Fibroblast of the aortic adventitia (primary cell): ENCODE measurements around the gene SMIM27. TPM values are rescaled to one million over a fixed set of nuclear protein-coding genes. Genes with fewer than 3 reads are reported as not detected.

Experiments
- DNase-seq: peaks from one replicate; pipeline ENCODE4 v3.0.0-alpha.2; 2010; ENCODE audit warnings: low read depth
- H3K4me3 ChIP-seq: 2 replicates; pipeline ENCODE4 v1.5.1; 2011; ENCODE audit warnings: low read depth, mild to moderate bottlenecking, control low read depth, low read length, moderate library complexity
- CTCF ChIP-seq: IDR thresholded peaks from 2 replicates; pipeline ENCODE4 v1.5.1; 2011; ENCODE audit warnings: mild to moderate bottlenecking, low read length, control low read depth, inconsistent platforms; ENCODE audit not compliant: insufficient read depth
- total RNA-seq: library from RNA; depleted of rRNA; stranded (reverse); fragments of >200 nt; gene quantifications from 2 replicates; pipeline ENCODE4 v1.2.3, GENCODE V29; 2012; ENCODE audit warnings: low replicate concordance

SMIM27 gene
- total RNA-seq, 1 donor: 1.9 TPM

- peak; percentile 75 for DNase-seq
- no peak overlapping the region for H3K4me3 ChIP-seq
- TF ChIP-seq CTCF: peak; percentile 97
Observed at GRCh38 chr9:32579706-32580331, 27.7 kb downstream of the SMIM27 start.

GRCh38 chr9:32580631-32581300, 28.6 kb downstream of the SMIM27 start:
- no peak for TF ChIP-seq CTCF
- no peak for DNase-seq
- H3K4me3 ChIP-seq: no peak overlapping the region

- H3K4me3 ChIP-seq: no peak overlapping the region
- TF ChIP-seq CTCF: peak; percentile 71
- DNase-seq: peak; percentile 83
Observed at GRCh38 chr9:32581512-32582143, 29.5 kb downstream of the SMIM27 start.

GRCh38 chr9:32584784-32585183, 32.7 kb downstream of the SMIM27 start:
- H3K4me3 ChIP-seq: no peak overlapping the region
- TF ChIP-seq CTCF: no peak
- DNase-seq: peak; percentile 19

GRCh38 chr9:32587901-32588300, 35.8 kb downstream of the SMIM27 start:
- no peak for DNase-seq
- no peak for TF ChIP-seq CTCF
- no peak overlapping the region for H3K4me3 ChIP-seq

- H3K4me3 ChIP-seq: no peak overlapping the region
- DNase-seq: peak; percentile 75
- TF ChIP-seq CTCF: peak; percentile 70
Observed at GRCh38 chr9:32589083-32589723, 37.1 kb downstream of the SMIM27 start.
